ENCODE data around the gene DACT3.

Gene DACT3

GRCh38 chr19:46698395-46699321 lies 37.7 kb upstream of the DACT3 start:
- Histone ChIP-seq H3K4me3 (ENCODE audit: severe bottlenecking) (no peak overlapping the region), H3K4me1 (ENCODE audit: insufficient read depth, poor library complexity, severe bottlenecking) (no peaks in the 10 kb centered on the region), H3K27me3 (ENCODE audit: insufficient read depth, poor library complexity, severe bottlenecking) (no peaks in the 10 kb centered on the region), H3K27ac (ENCODE audit: poor library complexity, severe bottlenecking) (no peak overlapping the region), H3K9me3 (ENCODE audit: severe bottlenecking) (no peaks in the 10 kb centered on the region), H3K36me3 (ENCODE audit: low read depth) (peaks cover 94% of the 10 kb centered on the region)
- ATAC-seq (ENCODE audit: low read depth) (no peak), DNase-seq (ENCODE audit: low spot score) (no peak)
- TF ChIP-seq, protein P1, sequence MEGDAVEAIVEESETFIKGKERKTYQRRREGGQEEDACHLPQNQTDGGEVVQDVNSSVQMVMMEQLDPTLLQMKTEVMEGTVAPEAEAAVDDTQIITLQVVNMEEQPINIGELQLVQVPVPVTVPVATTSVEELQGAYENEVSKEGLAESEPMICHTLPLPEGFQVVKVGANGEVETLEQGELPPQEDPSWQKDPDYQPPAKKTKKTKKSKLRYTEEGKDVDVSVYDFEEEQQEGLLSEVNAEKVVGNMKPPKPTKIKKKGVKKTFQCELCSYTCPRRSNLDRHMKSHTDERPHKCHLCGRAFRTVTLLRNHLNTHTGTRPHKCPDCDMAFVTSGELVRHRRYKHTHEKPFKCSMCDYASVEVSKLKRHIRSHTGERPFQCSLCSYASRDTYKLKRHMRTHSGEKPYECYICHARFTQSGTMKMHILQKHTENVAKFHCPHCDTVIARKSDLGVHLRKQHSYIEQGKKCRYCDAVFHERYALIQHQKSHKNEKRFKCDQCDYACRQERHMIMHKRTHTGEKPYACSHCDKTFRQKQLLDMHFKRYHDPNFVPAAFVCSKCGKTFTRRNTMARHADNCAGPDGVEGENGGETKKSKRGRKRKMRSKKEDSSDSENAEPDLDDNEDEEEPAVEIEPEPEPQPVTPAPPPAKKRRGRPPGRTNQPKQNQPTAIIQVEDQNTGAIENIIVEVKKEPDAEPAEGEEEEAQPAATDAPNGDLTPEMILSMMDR (IDR thresholded peaks at IDR 0.05; ENCODE audit: poor library complexity, severe bottlenecking), result no peak

DNA sequence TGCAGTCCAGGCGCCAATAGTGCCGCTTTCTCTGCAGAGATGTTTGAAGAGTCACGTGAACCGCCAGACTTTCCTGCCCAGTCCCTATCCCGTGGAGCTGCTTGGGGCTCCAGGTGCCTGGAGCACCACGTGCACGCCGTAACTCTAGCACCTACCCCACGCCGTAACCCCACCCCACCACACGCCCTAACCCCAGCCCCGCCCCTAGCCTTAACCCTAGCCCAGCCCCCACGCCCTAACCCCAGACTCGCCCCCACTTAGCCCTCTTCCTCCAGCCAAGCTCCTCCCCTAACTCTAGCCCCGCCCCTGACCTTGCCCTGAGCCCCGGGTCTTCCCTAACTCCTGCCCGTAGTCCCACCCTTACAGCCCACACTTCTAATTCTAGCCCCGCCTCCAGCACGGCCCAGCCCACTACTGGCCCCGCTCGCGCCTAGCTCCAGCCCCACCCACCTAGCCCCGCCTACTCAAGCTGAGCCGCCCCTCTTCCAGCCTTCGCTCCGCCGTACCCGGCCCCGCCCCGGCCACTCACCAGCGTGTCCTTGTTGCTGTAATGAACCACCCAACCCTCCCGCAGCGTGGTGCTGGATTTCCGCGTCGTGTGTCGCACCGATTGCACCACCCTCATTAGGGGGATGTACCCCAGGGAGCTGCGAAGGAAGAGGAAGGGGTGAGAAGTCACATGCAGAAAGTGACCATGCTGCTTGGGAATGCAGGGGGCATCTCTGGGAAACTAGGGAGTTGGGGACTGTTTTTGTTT lies 36.4 kb upstream of the DACT3 start:
- Histone ChIP-seq H3K27me3 (ENCODE audit: insufficient read depth, poor library complexity, severe bottlenecking) (no peaks in the 10 kb centered on the region), H3K4me1 (ENCODE audit: insufficient read depth, poor library complexity, severe bottlenecking) (no peaks in the 10 kb centered on the region), H3K27ac (ENCODE audit: poor library complexity, severe bottlenecking) (no peak overlapping the region), H3K36me3 (ENCODE audit: low read depth) (peaks cover 94% of the 10 kb centered on the region), H3K4me3 (ENCODE audit: severe bottlenecking) (no peak overlapping the region), H3K9me3 (ENCODE audit: severe bottlenecking) (no peaks in the 10 kb centered on the region)
- ATAC-seq (ENCODE audit: low read depth) (peak; percentile 25; the same call in 1 of the 3 replicates), DNase-seq (ENCODE audit: low spot score) (peak; percentile 71)
- TF ChIP-seq, protein P1 (IDR thresholded peaks at IDR 0.05; ENCODE audit: poor library complexity, severe bottlenecking), result no peak

- Histone ChIP-seq H3K9me3 (ENCODE audit: severe bottlenecking) (no peaks in the 10 kb centered on the region), H3K27ac (ENCODE audit: poor library complexity, severe bottlenecking) (no peak overlapping the region), H3K36me3 (ENCODE audit: low read depth) (peaks cover 94% of the 10 kb centered on the region), H3K4me3 (ENCODE audit: severe bottlenecking) (no peak overlapping the region), H3K4me1 (ENCODE audit: insufficient read depth, poor library complexity, severe bottlenecking) (no peaks in the 10 kb centered on the region), H3K27me3 (ENCODE audit: insufficient read depth, poor library complexity, severe bottlenecking) (no peaks in the 10 kb centered on the region)
- DNase-seq (ENCODE audit: low spot score) (no peak), ATAC-seq (ENCODE audit: low read depth) (no peak)
- TF ChIP-seq, protein P1 (IDR thresholded peaks at IDR 0.05; ENCODE audit: poor library complexity, severe bottlenecking), result no peak
These were observed 35.9 kb upstream of the DACT3 start for GRCh38 chr19:46696866-46697203.

- H3K9me3 ChIP-seq (ENCODE audit: severe bottlenecking), result no peaks in the 10 kb centered on the region
- H3K4me1 ChIP-seq (ENCODE audit: insufficient read depth, poor library complexity, severe bottlenecking), result no peaks in the 10 kb centered on the region
These were observed 35.1 kb upstream of the DACT3 start for GRCh38 chr19:46696052-46696451.

More at GRCh38 chr19:46696052-46696451, 35.1 kb upstream of the DACT3 start:
- H3K27me3 ChIP-seq (ENCODE audit: insufficient read depth, poor library complexity, severe bottlenecking), result no peaks in the 10 kb centered on the region
- peaks cover 94% of the 10 kb centered on the region for H3K36me3 ChIP-seq (ENCODE audit: low read depth)
- H3K4me3 ChIP-seq (ENCODE audit: severe bottlenecking), result no peak overlapping the region
- no peak for DNase-seq (ENCODE audit: low spot score)
- H3K27ac ChIP-seq (ENCODE audit: poor library complexity, severe bottlenecking), result no peak overlapping the region
- ATAC-seq (ENCODE audit: low read depth), result no peak
- TF ChIP-seq, protein P1 (IDR thresholded peaks at IDR 0.05; ENCODE audit: poor library complexity, severe bottlenecking), result no peak

Measured in RWPE2 (cell line).